ENCODE measurements around the gene EIF4B. TPM values are rescaled to one million over a fixed set of nuclear protein-coding genes. Genes with fewer than 3 reads are reported as not detected.

EIF4B gene
- total RNA-seq, 1 experiment from 2014 or later: 809 TPM

- no peak for ATAC-seq
- H3K9me2 ChIP-seq (ENCODE audit: insufficient read depth): no peaks in the 10 kb centered on the region
- peaks cover 9 to 36% of the 10 kb centered on the region in 2 experiments; a peak in 2 of 4 replicates for H3K36me3 ChIP-seq (ENCODE audit: control insufficient read depth in 1 of 2, insufficient read depth in 2 of 2, low read length in 2 of 2)
- ChIA-PET CTCF (interaction anchor here (1.3 kb wide), 1 partner anchor 23 kb away, joined by 3 read pairs; no protein-coding TSS in a partner anchor), POLR2A (interaction anchor here (0.6 kb wide), 1 partner anchor 41 kb away, joined by 3 read pairs; no protein-coding TSS in a partner anchor), RAD21 (ENCODE audit: low non-redundant PET in 1 of 2, low total read pairs in 2 of 2, uncharacterized antibody in 2 of 2, unreplicated experiment in 2 of 2) (no interaction called here)
- no peak overlapping the region for H3K27ac ChIP-seq (ENCODE audit: low read depth, low read length)
- no peak overlapping the region for H3K9ac ChIP-seq (ENCODE audit: low read length)
- H3K4me3 ChIP-seq (replicated peaks in 1 of 2; ENCODE audit: low read depth in 1 of 2, low read length in 2 of 2): no peak overlapping the region
- peaks cover 21% of the 10 kb centered on the region; the same call in 1 of the 2 replicates for H3K79me2 ChIP-seq (ENCODE audit: insufficient read depth, low read length)
- H3K27me3 ChIP-seq (ENCODE audit: insufficient read depth, low read length): no peaks in the 10 kb centered on the region
- TF ChIP-seq POLR2AphosphoS5 (IDR thresholded peaks at IDR 0.05; ENCODE audit: low read depth, low read length) (no peak), REST (IDR thresholded peaks at IDR 0.05; ENCODE audit: low read depth) (no peak)
- no peak overlapping the region for H2AFZ ChIP-seq (ENCODE audit: low read depth, low read length, poor library complexity, severe bottlenecking)
- no peaks in the 10 kb centered on the region for H3K9me3 ChIP-seq (ENCODE audit: control insufficient read depth in 1 of 2, insufficient read depth in 1 of 2, low read depth in 1 of 2, low read length in 2 of 2)
- DNase-seq (ENCODE audit: low read depth, low spot score): no peak
- intact Hi-C loops (cut with micrococcal nuclease): no loop called here
- peaks cover 16 to 45% of the 10 kb centered on the region in 2 experiments for H3K4me1 ChIP-seq (ENCODE audit: control insufficient read depth in 1 of 2, insufficient read depth in 2 of 2, low read length in 2 of 2)
- H3K4me2 ChIP-seq (ENCODE audit: low read length): no peak overlapping the region
- BruUV-seq (replicated peaks): no TSS peak
- H4K20me1 ChIP-seq (ENCODE audit: insufficient read depth): no peaks in the 10 kb centered on the region
Observed at GRCh38 chr12:53076461-53076860, 70.2 kb downstream of the EIF4B start.

GRCh38 chr12:53077030-53077429 lies 70.8 kb downstream of the EIF4B start:
- no peak for ATAC-seq
- H3K9me3 ChIP-seq (ENCODE audit: control insufficient read depth in 1 of 2, insufficient read depth in 1 of 2, low read depth in 1 of 2, low read length in 2 of 2): no peaks in the 10 kb centered on the region
- H3K27me3 ChIP-seq (ENCODE audit: insufficient read depth, low read length): no peaks in the 10 kb centered on the region
- H3K4me2 ChIP-seq (ENCODE audit: low read length): no peak overlapping the region
- POLR2A ChIA-PET: no interaction called here
- intact Hi-C loops (cut with micrococcal nuclease): no loop called here
- no TSS peak for BruUV-seq (replicated peaks)
- no peak for DNase-seq (ENCODE audit: low read depth, low spot score)
- H3K79me2 ChIP-seq (ENCODE audit: insufficient read depth, low read length): peaks cover 21% of the 10 kb centered on the region; the same call in 1 of the 2 replicates
- H4K20me1 ChIP-seq (ENCODE audit: insufficient read depth): no peaks in the 10 kb centered on the region
- CTCF ChIA-PET: interaction anchor here (1.3 to 2.6 kb wide), 3 partner anchors 11 to 22 kb away, joined by 3 to 33 read pairs (median 3); no protein-coding TSS in a partner anchor
- peaks cover 13 to 39% of the 10 kb centered on the region in 2 experiments for H3K4me1 ChIP-seq (ENCODE audit: control insufficient read depth in 1 of 2, insufficient read depth in 2 of 2, low read length in 2 of 2)
- H2AFZ ChIP-seq (ENCODE audit: low read depth, low read length, poor library complexity, severe bottlenecking): no peak overlapping the region
- H3K9ac ChIP-seq (ENCODE audit: low read length): no peak overlapping the region
- peaks cover 9 to 32% of the 10 kb centered on the region in 2 experiments; a peak in 2 of 4 replicates for H3K36me3 ChIP-seq (ENCODE audit: control insufficient read depth in 1 of 2, insufficient read depth in 2 of 2, low read length in 2 of 2)
- RAD21 ChIA-PET (ENCODE audit: low non-redundant PET in 1 of 2, low total read pairs in 2 of 2, uncharacterized antibody in 2 of 2, unreplicated experiment in 2 of 2): no interaction called here
- no peak overlapping the region for H3K4me3 ChIP-seq (replicated peaks in 1 of 2; ENCODE audit: low read depth in 1 of 2, low read length in 2 of 2)
- H3K27ac ChIP-seq (ENCODE audit: low read depth, low read length): no peak overlapping the region
- no peaks in the 10 kb centered on the region for H3K9me2 ChIP-seq (ENCODE audit: insufficient read depth)
- TF ChIP-seq CTCF (IDR thresholded peaks at IDR 0.05 in 2 of 3, conservative IDR thresholded peaks at IDR 0.05 in 1 of 3; ENCODE audit: borderline replicate concordance in 1 of 3, insufficient read depth in 1 of 3, low read depth in 2 of 3, low read length in 2 of 3): no peak
- no peak for TF ChIP-seq ZFX (IDR thresholded peaks at IDR 0.05)
- TF ChIP-seq SP1 (IDR thresholded peaks at IDR 0.05; ENCODE audit: low read depth): no peak
- no peak for TF ChIP-seq RAD21 (IDR thresholded peaks at IDR 0.05; ENCODE audit: low read depth)
- TF ChIP-seq TCF7L2 (IDR thresholded peaks at IDR 0.05; ENCODE audit: borderline replicate concordance, extremely low read depth, insufficient read depth, insufficient read length): no peak
- TF ChIP-seq ATF3 (IDR thresholded peaks at IDR 0.05): no peak
- TF ChIP-seq ELF1 (IDR thresholded peaks at IDR 0.05; ENCODE audit: borderline replicate concordance, low read depth): no peak
- no peak for TF ChIP-seq EGR1 (IDR thresholded peaks at IDR 0.05; ENCODE audit: low read depth)
- no peak for TF ChIP-seq ZNF274 (IDR thresholded peaks at IDR 0.05; ENCODE audit: low read depth, low read length)
- no peak for TF ChIP-seq POLR2AphosphoS5 (IDR thresholded peaks at IDR 0.05; ENCODE audit: low read depth, low read length)
- TF ChIP-seq SIN3A (IDR thresholded peaks at IDR 0.05; ENCODE audit: low read depth): no peak
- no peak for TF ChIP-seq CBX3 (IDR thresholded peaks at IDR 0.05; ENCODE audit: low read depth)
- TF ChIP-seq JUND (IDR thresholded peaks at IDR 0.05): no peak
- TF ChIP-seq CEBPB (IDR thresholded peaks at IDR 0.05; ENCODE audit: low read depth): no peak

Measured in HCT116 (cell line).